ENCODE measurements around the gene ERN1.

The ERN1 gene

DNA sequence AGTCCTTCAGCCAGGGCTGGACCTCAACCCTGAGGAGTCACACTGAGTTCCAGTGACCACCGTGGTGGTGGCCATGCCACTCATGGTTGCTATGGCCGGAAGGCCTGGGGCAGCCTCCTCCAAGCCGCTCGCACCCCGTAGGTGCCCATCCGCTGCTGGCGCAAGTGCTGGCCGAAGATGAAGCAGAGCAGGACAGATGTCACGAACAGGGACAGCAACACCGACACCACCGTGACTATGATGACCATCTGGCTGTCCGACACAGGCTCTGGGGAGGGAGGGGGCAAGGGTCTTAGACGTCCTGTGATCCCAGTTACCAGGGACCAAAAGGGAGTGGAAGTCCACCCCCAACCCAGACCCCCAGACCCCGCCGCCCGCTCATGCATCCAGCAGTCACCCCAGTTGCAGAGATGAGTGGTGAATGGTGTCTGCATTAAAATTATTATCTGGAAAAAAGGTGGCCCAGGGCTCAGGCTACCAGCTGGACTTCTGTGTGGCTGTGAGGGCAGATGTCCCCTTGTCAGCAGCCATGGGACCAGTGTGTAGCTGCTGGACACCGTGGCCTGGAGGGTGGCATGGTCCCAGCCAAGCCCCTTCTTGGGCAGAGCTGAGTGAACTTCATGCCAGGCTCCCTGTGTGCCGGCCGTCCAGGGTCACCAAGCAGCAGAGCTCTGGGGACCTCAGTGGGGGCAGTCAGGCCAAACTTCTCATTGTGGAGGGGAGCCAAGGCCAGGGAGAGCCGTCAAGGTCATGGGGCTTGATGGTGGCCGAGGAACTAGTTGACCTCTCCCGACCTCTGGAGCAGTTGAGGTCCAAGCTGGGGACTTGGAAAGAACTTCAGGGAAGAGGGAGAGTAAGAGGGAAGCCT is 127.1 kb downstream of the ERN1 start:
- H3K27me3 ChIP-seq: no peaks in the 10 kb centered on the region
- H3K9me3 ChIP-seq: no peaks in the 10 kb centered on the region
- peaks cover 9% of the 10 kb centered on the region for H3K4me1 ChIP-seq
- peaks cover 12% of the 10 kb centered on the region for H3K36me3 ChIP-seq
- H3K4me3 ChIP-seq (ENCODE audit: low read depth, low read length): no peak overlapping the region
- no peak for TF ChIP-seq CTCF (IDR thresholded peaks at IDR 0.05; ENCODE audit: low read depth, low read length)
- DNase-seq: no peak

DNA sequence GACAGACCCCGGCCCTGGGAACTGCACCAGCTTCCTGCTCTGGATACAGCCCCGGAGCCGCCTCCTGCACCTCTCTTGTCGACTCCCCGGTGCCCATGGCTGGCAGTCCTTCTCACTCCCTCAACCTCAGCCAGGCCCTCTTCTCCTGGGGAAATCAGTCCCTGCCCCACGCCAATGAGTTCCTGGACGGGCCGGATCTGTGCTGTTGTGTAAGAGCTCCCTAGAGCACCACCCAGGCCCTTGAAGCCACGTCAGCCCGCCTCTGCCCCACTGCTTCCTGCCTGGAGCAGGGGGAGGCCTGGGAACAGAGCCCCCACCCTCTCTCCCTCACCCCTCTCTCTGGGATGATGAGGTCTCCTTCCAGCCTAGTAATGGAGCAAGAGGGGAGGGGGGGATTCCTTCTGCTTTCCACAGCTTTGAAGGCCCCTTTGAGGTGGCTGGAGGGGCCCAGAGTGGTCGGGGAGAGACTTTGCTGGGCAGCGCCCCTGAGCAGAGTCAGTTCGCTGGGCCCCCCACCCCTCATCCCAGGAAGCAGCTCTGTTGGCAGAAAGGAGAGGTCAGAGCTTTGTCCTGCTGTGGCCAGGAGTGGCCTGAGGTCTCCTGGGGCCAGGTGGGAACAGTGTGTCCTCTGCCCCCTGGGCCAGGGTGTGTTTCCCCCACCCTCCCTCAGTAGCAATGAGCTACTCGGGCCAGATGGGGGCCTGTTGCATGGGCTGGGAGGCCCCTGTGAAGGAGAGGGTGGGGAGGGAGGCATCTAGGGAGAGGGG is 128.0 kb downstream of the ERN1 start:
- Histone ChIP-seq H3K27me3 (no peaks in the 10 kb centered on the region), H3K4me3 (ENCODE audit: low read depth, low read length) (no peak overlapping the region), H3K36me3 (peaks cover 12% of the 10 kb centered on the region), H3K9me3 (no peaks in the 10 kb centered on the region), H3K4me1 (peaks cover 6% of the 10 kb centered on the region)
- no peak for TF ChIP-seq CTCF (IDR thresholded peaks at IDR 0.05; ENCODE audit: low read depth, low read length)
- DNase-seq: no peak

- Histone ChIP-seq H3K9me3 (no peaks in the 10 kb centered on the region), H3K4me1 (peaks cover 6% of the 10 kb centered on the region), H3K4me3 (ENCODE audit: low read depth, low read length) (no peak overlapping the region), H3K27me3 (no peaks in the 10 kb centered on the region), H3K36me3 (peaks cover 12% of the 10 kb centered on the region)
- DNase-seq: no peak
- TF ChIP-seq CTCF (IDR thresholded peaks at IDR 0.05; ENCODE audit: low read depth, low read length): no peak
These were observed 128.8 kb downstream of the ERN1 start for GRCh38 chr17:64001091-64001579.

DNA sequence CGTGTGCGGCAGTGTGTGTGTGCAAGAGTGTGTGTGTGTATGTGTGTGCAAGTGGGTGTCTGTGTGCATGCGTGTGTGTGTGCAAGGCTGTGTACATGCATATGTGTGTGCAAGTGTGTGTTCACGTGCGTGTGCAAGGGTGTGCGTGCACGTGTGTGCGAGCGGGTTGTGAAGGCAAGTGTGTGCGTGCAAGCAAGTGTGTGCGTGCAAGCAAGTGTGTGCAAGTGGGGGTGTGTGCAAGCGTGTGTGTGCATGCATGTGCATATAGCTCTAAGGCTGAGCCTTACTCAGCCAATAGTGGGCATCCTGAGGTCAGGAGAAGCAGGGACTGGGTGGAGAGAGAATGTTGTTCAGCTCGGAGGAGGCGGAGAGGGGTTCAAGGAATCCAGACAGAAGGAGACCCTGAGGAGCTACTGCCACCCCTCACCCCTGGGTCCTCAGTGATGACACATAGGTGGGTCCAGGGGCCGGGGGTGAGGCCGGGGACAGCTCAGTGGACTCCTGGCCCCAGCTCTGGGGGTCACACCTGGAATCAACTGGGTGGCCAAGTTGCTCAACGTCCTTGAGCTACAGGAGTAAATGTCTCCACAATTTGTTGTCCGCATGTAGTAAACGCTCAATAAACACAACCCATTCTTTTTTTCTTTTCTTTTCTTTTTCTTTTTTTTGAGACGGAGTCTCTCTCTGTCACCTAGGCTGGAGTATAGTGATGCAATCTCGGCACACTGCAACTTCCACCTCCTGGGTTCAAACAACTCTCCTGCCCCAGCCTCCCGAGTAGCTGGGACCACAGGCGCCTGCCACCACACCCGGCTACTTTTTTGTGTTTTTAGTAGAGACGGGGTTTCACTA is 130.0 kb downstream of the ERN1 start:
- Histone ChIP-seq H3K27me3 (no peaks in the 10 kb centered on the region), H3K4me3 (ENCODE audit: low read depth, low read length) (no peak overlapping the region), H3K9me3 (no peaks in the 10 kb centered on the region), H3K4me1 (no peaks in the 10 kb centered on the region; the same call in 1 of the 2 replicates), H3K36me3 (peaks cover 7% of the 10 kb centered on the region)
- no peak for DNase-seq
- TF ChIP-seq CTCF (IDR thresholded peaks at IDR 0.05; ENCODE audit: low read depth, low read length): no peak

- Histone ChIP-seq H3K4me1 (no peaks in the 10 kb centered on the region), H3K4me3 (ENCODE audit: low read depth, low read length) (peak overlapping the region; percentile 75), H3K9me3 (no peaks in the 10 kb centered on the region), H3K36me3 (peaks cover 5% of the 10 kb centered on the region; the same call in 1 of the 2 replicates), H3K27me3 (no peaks in the 10 kb centered on the region)
- DNase-seq: no peak
- no peak for TF ChIP-seq CTCF (IDR thresholded peaks at IDR 0.05; ENCODE audit: low read depth, low read length)
These were observed 130.9 kb downstream of the ERN1 start for GRCh38 chr17:63998721-63999679.

Data from BE2C (cell line).